ENCODE measurements around the gene GAREM1.

DNA sequence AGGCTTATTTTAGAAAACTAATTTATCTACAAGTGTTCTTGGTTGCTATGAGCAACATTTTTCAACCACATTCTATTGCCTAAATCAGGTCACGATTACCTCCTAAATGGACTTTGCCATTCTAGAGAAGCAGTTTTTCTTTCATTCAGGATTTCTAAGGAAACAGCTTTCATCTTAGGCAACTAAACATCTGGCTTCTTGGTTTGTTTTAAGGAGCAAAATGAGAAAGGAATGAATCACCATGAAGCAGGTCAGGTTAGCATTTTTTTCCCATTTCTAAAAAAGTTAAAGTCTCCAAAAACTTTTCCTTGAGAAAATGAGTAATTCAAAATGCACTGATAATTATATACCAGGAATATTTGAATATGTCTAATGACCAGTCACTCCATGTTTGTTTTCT is 114.8 kb downstream of the GAREM1 start:
- TF ChIP-seq, protein P1, sequence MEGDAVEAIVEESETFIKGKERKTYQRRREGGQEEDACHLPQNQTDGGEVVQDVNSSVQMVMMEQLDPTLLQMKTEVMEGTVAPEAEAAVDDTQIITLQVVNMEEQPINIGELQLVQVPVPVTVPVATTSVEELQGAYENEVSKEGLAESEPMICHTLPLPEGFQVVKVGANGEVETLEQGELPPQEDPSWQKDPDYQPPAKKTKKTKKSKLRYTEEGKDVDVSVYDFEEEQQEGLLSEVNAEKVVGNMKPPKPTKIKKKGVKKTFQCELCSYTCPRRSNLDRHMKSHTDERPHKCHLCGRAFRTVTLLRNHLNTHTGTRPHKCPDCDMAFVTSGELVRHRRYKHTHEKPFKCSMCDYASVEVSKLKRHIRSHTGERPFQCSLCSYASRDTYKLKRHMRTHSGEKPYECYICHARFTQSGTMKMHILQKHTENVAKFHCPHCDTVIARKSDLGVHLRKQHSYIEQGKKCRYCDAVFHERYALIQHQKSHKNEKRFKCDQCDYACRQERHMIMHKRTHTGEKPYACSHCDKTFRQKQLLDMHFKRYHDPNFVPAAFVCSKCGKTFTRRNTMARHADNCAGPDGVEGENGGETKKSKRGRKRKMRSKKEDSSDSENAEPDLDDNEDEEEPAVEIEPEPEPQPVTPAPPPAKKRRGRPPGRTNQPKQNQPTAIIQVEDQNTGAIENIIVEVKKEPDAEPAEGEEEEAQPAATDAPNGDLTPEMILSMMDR (IDR thresholded peaks at IDR 0.05; ENCODE audit: poor library complexity): no peak
- TF ChIP-seq EZH2phosphoT487 (IDR thresholded peaks at IDR 0.05; ENCODE audit: low read depth, severe bottlenecking, unreplicated experiment) (no peak), EZH2 (IDR thresholded peaks at IDR 0.05; ENCODE audit: borderline replicate concordance) (no peak)
